Activated CD4-positive, alpha-beta T cell treated with anti-CD3 and anti-CD28 coated beads, Interleukin-2, Interleukin-4, amounts not matched to agents 100 ng/mL and 50 ng/mL, durations not matched to agents 16 hours and 8 hours (primary cell): Measurements from ENCODE around the gene MRPL54.

Experiments
- DNase-seq: peaks from one replicate; pipeline ENCODE4 v3.0.0-alpha.2; 2020; ENCODE audit warnings: low spot score

Gene MRPL54

DNA sequence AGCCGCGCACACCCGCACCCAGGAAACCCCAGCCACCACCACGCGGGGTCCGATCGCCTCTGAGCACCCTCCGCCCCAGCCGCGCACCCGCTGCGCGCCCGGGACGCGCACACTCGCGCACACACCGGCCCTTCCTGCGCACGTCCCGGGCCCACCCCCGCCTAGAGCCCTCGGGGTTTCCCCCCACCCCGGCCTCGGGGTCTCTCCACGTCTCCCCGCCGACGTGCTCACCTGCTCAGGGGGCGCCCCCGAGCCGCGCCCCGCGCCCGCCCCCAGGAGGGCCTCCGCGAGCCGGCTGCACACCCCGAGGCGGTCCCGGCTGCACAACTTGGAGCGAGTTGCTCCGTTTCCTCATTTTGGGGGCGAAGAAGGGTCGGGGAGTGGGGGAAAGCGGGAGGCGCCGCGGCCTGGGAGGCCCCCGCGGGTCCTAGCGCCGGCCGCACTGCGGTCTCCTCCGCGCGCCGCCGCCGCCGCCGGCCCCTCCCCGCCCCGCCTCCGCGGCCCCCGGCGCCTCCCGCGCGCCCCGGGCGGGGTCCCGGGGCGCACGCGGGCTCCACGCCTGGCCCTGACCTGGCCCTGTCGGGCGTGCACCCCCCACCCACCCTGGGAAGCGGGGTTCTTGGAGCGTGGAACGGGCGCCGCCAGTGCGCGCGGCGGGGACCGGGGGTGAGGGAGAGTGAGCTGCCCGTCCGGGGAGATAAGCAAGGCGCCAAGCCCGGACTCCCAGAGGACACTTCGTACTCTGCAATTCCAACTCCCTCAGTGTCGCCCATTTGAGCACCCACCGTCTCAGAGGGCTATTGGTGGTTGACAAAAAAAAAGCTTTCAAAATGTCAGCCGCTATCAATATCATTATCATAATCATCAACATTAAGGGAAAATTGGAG is 23.7 kb downstream of the MRPL54 start, which contains the start of gene MATK:
Gene MATK, minus strand, starts transcription at position 444 of the 887 bp plus-strand sequence. CDS start 1,246 bp downstream, outside the sequence.
- DNase-seq = no peak

- no peak for DNase-seq
Observed at GRCh38 chr19:3788996-3789778, 26.7 kb downstream of the MRPL54 start.

DNA sequence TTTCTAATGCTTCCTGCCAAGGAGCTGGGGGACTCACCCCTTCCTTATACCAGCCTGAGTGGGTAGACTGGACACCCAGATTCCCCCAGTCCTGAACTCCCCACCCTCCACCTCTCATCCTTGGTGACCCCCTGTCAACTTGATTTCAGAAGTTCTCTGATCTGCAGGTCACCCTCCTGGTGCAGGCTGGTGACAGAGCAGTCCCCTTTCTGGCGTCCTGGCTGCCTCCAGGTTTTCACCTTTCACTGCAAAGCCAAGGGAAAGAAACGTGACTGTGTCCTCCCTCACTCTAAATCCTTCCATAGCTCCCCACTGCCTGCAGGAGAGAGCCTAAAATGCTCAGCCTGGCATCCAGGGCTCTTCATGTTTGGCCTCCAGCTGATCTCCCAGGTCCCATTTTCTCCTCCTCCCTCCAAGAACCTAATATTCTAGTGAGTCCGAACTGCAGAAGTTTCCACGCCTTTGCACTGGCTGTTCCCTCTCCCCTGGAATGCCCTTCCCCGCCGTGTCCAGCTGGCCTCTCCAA is 27.8 kb downstream of the MRPL54 start:
- no peak for DNase-seq

GRCh38 chr19:3790941-3791340 is 28.5 kb downstream of the MRPL54 start:
- DNase-seq = no peak

GRCh38 chr19:3792114-3792513 is 29.6 kb downstream of the MRPL54 start:
- no peak for DNase-seq

GRCh38 chr19:3793799-3794198 is 31.3 kb downstream of the MRPL54 start:
- DNase-seq = no peak

DNA sequence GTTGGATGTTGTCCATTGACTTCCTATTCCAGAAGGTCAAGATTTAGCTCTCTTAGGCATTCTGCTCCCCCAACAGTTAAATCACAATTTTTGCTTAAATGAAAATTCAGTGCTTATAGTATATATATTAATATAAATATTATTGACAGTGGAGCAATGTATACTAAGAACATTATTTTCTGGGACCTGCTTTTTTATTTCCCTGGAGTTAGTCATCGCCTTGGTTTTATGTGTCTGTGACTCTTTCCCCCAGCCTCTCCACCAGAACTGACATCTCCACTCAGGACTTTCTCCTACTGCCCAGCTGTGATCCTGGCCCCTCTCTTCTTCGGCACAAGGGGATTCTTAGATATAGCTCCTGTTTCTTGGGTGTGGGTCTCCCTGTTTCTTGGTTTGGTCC is 33.9 kb downstream of the MRPL54 start:
- DNase-seq = no peak

GRCh38 chr19:3798137-3798536 is 35.7 kb downstream of the MRPL54 start:
- DNase-seq = peak; percentile 28

DNA sequence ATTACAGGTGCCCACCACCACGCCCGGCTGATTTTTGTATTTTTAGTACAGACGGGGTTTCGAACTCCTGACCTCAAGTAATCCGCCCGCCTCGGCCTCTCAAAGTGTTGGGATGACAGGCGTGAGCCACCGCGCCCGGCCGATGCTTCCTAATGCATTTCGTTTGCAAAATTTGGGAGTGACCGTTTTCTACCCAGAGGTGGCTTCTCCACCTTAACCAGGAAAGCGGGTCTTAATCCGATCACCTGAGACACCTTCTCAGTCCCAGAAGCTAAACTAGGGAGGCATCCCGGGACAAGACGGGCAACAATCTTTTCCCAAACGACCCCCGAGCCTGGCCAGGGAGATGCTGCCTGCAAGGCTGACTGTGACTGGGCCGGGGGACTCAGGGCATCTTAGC is 38.5 kb downstream of the MRPL54 start:
- DNase-seq = no peak

GRCh38 chr19:3801412-3802096 is 39.1 kb downstream of the MRPL54 start:
- peak; percentile 52 for DNase-seq

GRCh38 chr19:3803114-3803888 is 40.8 kb downstream of the MRPL54 start:
- DNase-seq = no peak

- DNase-seq = no peak
Observed at GRCh38 chr19:3803986-3804385, 41.5 kb downstream of the MRPL54 start.

GRCh38 chr19:3804429-3804828 is 41.9 kb downstream of the MRPL54 start:
- DNase-seq = no peak

GRCh38 chr19:3805859-3806258 is 43.4 kb downstream of the MRPL54 start:
- no peak for DNase-seq

GRCh38 chr19:3807131-3807480 is 44.6 kb downstream of the MRPL54 start:
- no peak for DNase-seq

- DNase-seq = no peak
Observed at GRCh38 chr19:3807574-3808354, 45.3 kb downstream of the MRPL54 start.

GRCh38 chr19:3808420-3809143 is 46.1 kb downstream of the MRPL54 start:
- DNase-seq = no peak

GRCh38 chr19:3809881-3810707 is 47.6 kb downstream of the MRPL54 start:
- DNase-seq = no peak

DNA sequence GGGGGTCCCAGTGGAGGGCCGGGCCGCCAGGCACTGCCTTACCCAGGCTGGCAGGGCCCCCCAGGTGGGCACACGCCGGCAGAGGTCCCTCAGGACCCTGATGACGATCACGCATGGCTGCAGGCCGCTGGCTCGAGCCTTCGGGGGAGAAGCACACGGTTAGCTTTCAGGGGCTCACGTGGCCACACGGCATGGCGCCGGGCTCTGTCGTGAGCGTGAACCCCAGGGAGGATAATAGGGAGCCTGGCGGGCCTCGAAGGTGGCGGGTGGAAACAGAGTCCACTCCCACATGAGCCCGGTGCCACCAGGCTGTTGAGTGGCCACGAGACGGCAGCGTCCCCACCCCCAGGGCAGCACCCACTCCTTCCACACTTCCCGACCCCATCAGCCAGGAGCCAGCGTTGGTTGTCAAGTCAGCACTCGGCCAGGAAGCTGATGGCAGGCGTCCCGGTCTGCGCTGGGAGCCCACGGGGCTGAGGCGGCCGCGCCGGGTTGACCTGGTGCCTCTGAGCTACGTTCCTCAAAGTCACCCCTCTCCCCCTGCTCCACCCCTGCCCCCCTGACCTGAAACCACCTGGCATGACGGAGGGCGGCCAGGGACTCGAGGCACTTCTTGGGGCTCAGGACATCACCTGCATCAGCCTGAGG is 48.4 kb downstream of the MRPL54 start:
- DNase-seq = no peak
